OCI-LY7 (cell line): ENCODE measurements around the gene TEN1.

Experiments used
- CTCF ChIP-seq: fragments of 200-600 bp; sonication (generic); conservative IDR thresholded peaks from 2 replicates; pipeline ENCODE4 v1.5.1; 2014; ENCODE audit warnings: mild to moderate bottlenecking, antibody characterized with exemption, low read length, moderate library complexity, mixed read lengths
- EZH2phosphoT487 ChIP-seq: fragments of 200-600 bp; sonication (generic); IDR thresholded peaks from 2 replicates; pipeline ENCODE4 v1.6.1; 2018; ENCODE audit warnings: low read depth, borderline replicate concordance, mild to moderate bottlenecking, mixed run types, antibody characterized with exemption, low read length, moderate library complexity, mixed read lengths

- no peak for TF ChIP-seq CTCF
- TF ChIP-seq EZH2phosphoT487: no peak
Observed at GRCh38 chr17:75931062-75931461, 48.0 kb upstream of the TEN1 start.
